Measurements from ENCODE around the gene LDLRAD2. TPM values are rescaled to one million over a fixed set of nuclear protein-coding genes. Genes with fewer than 3 reads are reported as not detected.
"Not testable (repeated sequence)": the region's sequence is repeated elsewhere in the genome, so short reads cannot be mapped to it uniquely, and the experiment has no call there.

LDLRAD2 gene
- total and polyA plus RNA-seq, 10 of the 15 experiments (the other 5 are each of a cell fraction or from before 2014, with no cell fraction given), result 0.04 to 0.23 (median 0.11) TPM; not detected in 7

DNA sequence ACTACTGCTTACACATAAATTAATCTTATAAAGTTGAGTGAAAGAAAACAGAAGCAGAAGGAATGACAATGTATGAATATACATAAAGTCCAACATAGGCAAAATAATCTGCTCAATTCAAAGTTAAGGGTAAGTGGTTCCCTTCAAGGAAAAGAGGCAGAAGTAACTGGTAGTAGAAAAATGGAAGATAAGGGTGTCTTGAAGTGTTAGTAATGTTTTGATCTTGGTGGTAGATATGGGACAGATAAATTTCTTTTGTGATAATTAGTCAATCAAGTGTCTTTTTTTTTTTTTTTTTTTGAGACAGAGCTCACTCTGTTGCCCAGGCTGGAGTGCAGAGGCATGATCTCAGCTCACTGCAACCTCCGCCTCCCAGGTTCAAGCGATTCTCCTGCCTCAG lies 41.9 kb upstream of the LDLRAD2 start:
- intact Hi-C loops (cut with micrococcal nuclease; ENCODE audit: unreplicated experiment), result no loop called here
- SMC1A ChIA-PET (ENCODE audit: uncharacterized antibody, unreplicated experiment), result no interaction called here

GRCh38 chr1:21770602-21771001 lies 41.5 kb upstream of the LDLRAD2 start:
- FAIRE-seq; H3K27me3 ChIP-seq (replicated peaks in 1 of 2; ENCODE audit: control insufficient read depth in 2 of 2, insufficient read depth in 2 of 2, low read length in 1 of 2); H3K9ac ChIP-seq (ENCODE audit: control insufficient read depth, insufficient read depth, low read length); ATAC-seq; in situ Hi-C loops (cut with MboI); BruUV-seq (replicated peaks); intact Hi-C loops (cut with micrococcal nuclease; ENCODE audit: unreplicated experiment); SMC1A ChIA-PET (ENCODE audit: uncharacterized antibody, unreplicated experiment); H3K4me3 ChIP-seq; H3K9me3 ChIP-seq (replicated peaks; ENCODE audit: control insufficient read depth, insufficient read depth, low read length); H3K4me2 ChIP-seq (ENCODE audit: control insufficient read depth, insufficient read depth); DNase-seq (ENCODE audit: low read depth, low spot score); H4K20me1 ChIP-seq (ENCODE audit: control insufficient read depth, insufficient read depth); H3K27ac ChIP-seq (ENCODE audit: control insufficient read depth, insufficient read depth); CTCF ChIA-PET; H2AFZ ChIP-seq (ENCODE audit: control insufficient read depth, low read depth, low read length): not testable (repeated sequence)
- POLR2A ChIA-PET, result interaction anchor here (1.3 to 1.4 kb wide), 2 partner anchors 10 to 12 kb away, joined by 3 to 5 read pairs; partner anchors contain the start of gene USP48
- RAD21 ChIA-PET (ENCODE audit: unreplicated experiment), result interaction anchor here (1.1 kb wide), 1 partner anchor 11 kb away, joined by 3 read pairs; no protein-coding TSS in a partner anchor
- Histone ChIP-seq H3K79me2 (ENCODE audit: control insufficient read depth, insufficient read depth, low read length) (peaks cover 97% of the 10 kb centered on the region), H3K36me3 (ENCODE audit: control insufficient read depth in 2 of 2, insufficient read depth in 2 of 2, low read length in 1 of 2) (peaks cover 0 to 12% of the 10 kb centered on the region in 2 experiments; a peak in 3 of 4 replicates), H3K4me1 (ENCODE audit: control insufficient read depth, insufficient read depth, low read length) (peaks cover 47% of the 10 kb centered on the region)
- WGBS (ENCODE audit: insufficient coverage, insufficient replicate concordance, low lambda C conversion rate, missing lambda C conversion rate), result 85% methylated on average over 9 of the region's 9 CpGs

More for the DNA sequence above, 41.9 kb upstream of the LDLRAD2 start:
- H4K20me1 ChIP-seq (ENCODE audit: control insufficient read depth, insufficient read depth), result no peaks in the 10 kb centered on the region
- no peak overlapping the region for H3K4me2 ChIP-seq (ENCODE audit: control insufficient read depth, insufficient read depth)
- FAIRE-seq (no peak), DNase-seq (ENCODE audit: low read depth, low spot score) (no peak), ATAC-seq (no peak)
- peaks cover 2% of the 10 kb centered on the region; the same call in 1 of the 3 replicates for H3K9me3 ChIP-seq (replicated peaks; ENCODE audit: control insufficient read depth, insufficient read depth, low read length)
- TF ChIP-seq, protein P1, sequence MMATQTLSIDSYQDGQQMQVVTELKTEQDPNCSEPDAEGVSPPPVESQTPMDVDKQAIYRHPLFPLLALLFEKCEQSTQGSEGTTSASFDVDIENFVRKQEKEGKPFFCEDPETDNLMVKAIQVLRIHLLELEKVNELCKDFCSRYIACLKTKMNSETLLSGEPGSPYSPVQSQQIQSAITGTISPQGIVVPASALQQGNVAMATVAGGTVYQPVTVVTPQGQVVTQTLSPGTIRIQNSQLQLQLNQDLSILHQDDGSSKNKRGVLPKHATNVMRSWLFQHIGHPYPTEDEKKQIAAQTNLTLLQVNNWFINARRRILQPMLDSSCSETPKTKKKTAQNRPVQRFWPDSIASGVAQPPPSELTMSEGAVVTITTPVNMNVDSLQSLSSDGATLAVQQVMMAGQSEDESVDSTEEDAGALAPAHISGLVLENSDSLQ (IDR thresholded peaks at IDR 0.05), result no peak
- H3K27ac ChIP-seq (ENCODE audit: control insufficient read depth, insufficient read depth), result no peak overlapping the region
- in situ Hi-C loops (cut with MboI), result no loop called here
- ChIA-PET POLR2A (interaction anchor here (1.3 to 1.4 kb wide), 2 partner anchors 9 to 13 kb away, joined by 3 to 5 read pairs; partner anchors contain the start of gene USP48), CTCF (no interaction called here), RAD21 (ENCODE audit: unreplicated experiment) (interaction anchor here (1.1 kb wide), 1 partner anchor 12 kb away, joined by 3 read pairs; no protein-coding TSS in a partner anchor)
- peaks cover 97% of the 10 kb centered on the region for H3K79me2 ChIP-seq (ENCODE audit: control insufficient read depth, insufficient read depth, low read length)
- no peak overlapping the region for H2AFZ ChIP-seq (ENCODE audit: control insufficient read depth, low read depth, low read length)
- peaks cover 48% of the 10 kb centered on the region for H3K4me1 ChIP-seq (ENCODE audit: control insufficient read depth, insufficient read depth, low read length)
- no peak overlapping the region for H3K9ac ChIP-seq (ENCODE audit: control insufficient read depth, insufficient read depth, low read length)
- BruUV-seq (replicated peaks), result no TSS peak
- WGBS (ENCODE audit: insufficient coverage, insufficient replicate concordance, low lambda C conversion rate, missing lambda C conversion rate), result 100% methylated on average over 2 of the region's 2 CpGs
- peaks cover 0 to 12% of the 10 kb centered on the region in 2 experiments; a peak in 3 of 4 replicates for H3K36me3 ChIP-seq (ENCODE audit: control insufficient read depth in 2 of 2, insufficient read depth in 2 of 2, low read length in 1 of 2)
- no peak overlapping the region for H3K4me3 ChIP-seq
- H3K27me3 ChIP-seq (replicated peaks in 1 of 2; ENCODE audit: control insufficient read depth in 2 of 2, insufficient read depth in 2 of 2, low read length in 1 of 2), result no peaks in the 10 kb centered on the region

DNA sequence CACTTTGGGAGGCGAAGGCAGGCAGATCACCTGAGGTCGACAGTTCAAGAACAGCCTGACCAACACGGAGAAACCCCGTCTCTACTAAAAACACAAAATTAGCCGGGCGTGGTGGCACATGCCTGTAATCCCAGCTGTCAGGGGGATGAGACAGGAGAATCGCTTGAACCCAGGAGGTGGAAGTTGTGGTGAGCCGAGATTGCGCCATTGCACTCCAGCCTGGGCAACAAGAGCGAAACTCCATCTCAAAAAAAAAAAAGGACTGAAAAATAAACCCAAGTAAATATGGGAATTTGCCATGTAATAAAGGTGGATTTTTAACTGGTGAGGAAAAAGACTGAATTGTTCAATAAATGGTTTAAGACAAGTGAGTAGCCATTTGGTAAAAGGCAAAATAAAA lies 40.4 kb upstream of the LDLRAD2 start:
- in situ Hi-C loops (cut with MboI); H3K27me3 ChIP-seq (replicated peaks in 1 of 2; ENCODE audit: control insufficient read depth in 2 of 2, insufficient read depth in 2 of 2, low read length in 1 of 2); H3K27ac ChIP-seq (ENCODE audit: control insufficient read depth, insufficient read depth); H3K4me2 ChIP-seq (ENCODE audit: control insufficient read depth, insufficient read depth); H4K20me1 ChIP-seq (ENCODE audit: control insufficient read depth, insufficient read depth); H3K4me3 ChIP-seq; BruUV-seq (replicated peaks); ATAC-seq; H3K9ac ChIP-seq (ENCODE audit: control insufficient read depth, insufficient read depth, low read length); intact Hi-C loops (cut with micrococcal nuclease; ENCODE audit: unreplicated experiment); FAIRE-seq; DNase-seq (ENCODE audit: low read depth, low spot score); H3K9me3 ChIP-seq (replicated peaks; ENCODE audit: control insufficient read depth, insufficient read depth, low read length); CTCF ChIA-PET; H2AFZ ChIP-seq (ENCODE audit: control insufficient read depth, low read depth, low read length): not testable (repeated sequence)
- Histone ChIP-seq H3K36me3 (ENCODE audit: control insufficient read depth in 2 of 2, insufficient read depth in 2 of 2, low read length in 1 of 2) (peaks cover 0 to 12% of the 10 kb centered on the region in 2 experiments; a peak in 3 of 4 replicates), H3K79me2 (ENCODE audit: control insufficient read depth, insufficient read depth, low read length) (peaks cover 96% of the 10 kb centered on the region), H3K4me1 (ENCODE audit: control insufficient read depth, insufficient read depth, low read length) (peaks cover 38% of the 10 kb centered on the region)
- SMC1A ChIA-PET (ENCODE audit: uncharacterized antibody, unreplicated experiment), result interaction anchor here (1.7 kb wide), 1 partner anchor 53 kb away, joined by 4 read pairs; no protein-coding TSS in a partner anchor
- RAD21 ChIA-PET (ENCODE audit: unreplicated experiment), result interaction anchor here (0.7 kb wide), 1 partner anchor 9 kb away, joined by 3 read pairs; no protein-coding TSS in a partner anchor
- 96% methylated on average over 6 of the region's 10 CpGs for WGBS (ENCODE audit: insufficient coverage, insufficient replicate concordance, low lambda C conversion rate, missing lambda C conversion rate)
- POLR2A ChIA-PET, result interaction anchor here (7.8 kb wide), 1 partner anchor 8 kb away, joined by 102 read pairs; no protein-coding TSS in a partner anchor

Data from GM12878 (cell line).